IgD-negative memory B cell (primary cell): ENCODE measurements around the gene BAHD1. TPM values are rescaled to one million over a fixed set of nuclear protein-coding genes. Genes with fewer than 3 reads are reported as not detected.

Source experiments
- H3K27ac Mint-ChIP-seq, 3 donors: one replicate each; pipeline ENCODE4 v1.8.0; 2020 to 2022; ENCODE audit warnings: mild to moderate bottlenecking in 3 of 3, mixed read lengths in 3 of 3, moderate library complexity in 1 of 3
- H3K27me3 Mint-ChIP-seq: one replicate; pipeline ENCODE4 v1.8.0; 2021; ENCODE audit warnings: mixed read lengths
- H3K36me3 Mint-ChIP-seq: one replicate; pipeline ENCODE4 v1.8.0; 2020; ENCODE audit warnings: mild to moderate bottlenecking, mixed read lengths
- H3K4me1 Mint-ChIP-seq, 3 donors: one replicate each; pipeline ENCODE4 v1.8.0; 2020 to 2022; ENCODE audit warnings: mixed read lengths in 3 of 3, mild to moderate bottlenecking in 1 of 3
- H3K4me3 Mint-ChIP-seq, 4 donors: one replicate each; pipeline ENCODE4 v1.8.0; 2020 to 2022; ENCODE audit warnings: mild to moderate bottlenecking in 4 of 4, mixed read lengths in 4 of 4, moderate library complexity in 3 of 4
- H3K9me3 Mint-ChIP-seq, 3 donors: one replicate each; pipeline ENCODE4 v1.8.0; 2020 to 2021; ENCODE audit warnings: mixed read lengths in 3 of 3, mild to moderate bottlenecking in 1 of 3
- polyA plus RNA-seq: library from polyadenylated mRNA; unstranded; fragments of 300-500 nt; fragmentation: Illumina TruSeq; gene quantifications from one replicate; pipeline ENCODE4 v1.2.3, GENCODE V29; 2021

Gene BAHD1
- polyA plus RNA-seq, 1 donor from 2014 or later = 2.3 TPM

DNA sequence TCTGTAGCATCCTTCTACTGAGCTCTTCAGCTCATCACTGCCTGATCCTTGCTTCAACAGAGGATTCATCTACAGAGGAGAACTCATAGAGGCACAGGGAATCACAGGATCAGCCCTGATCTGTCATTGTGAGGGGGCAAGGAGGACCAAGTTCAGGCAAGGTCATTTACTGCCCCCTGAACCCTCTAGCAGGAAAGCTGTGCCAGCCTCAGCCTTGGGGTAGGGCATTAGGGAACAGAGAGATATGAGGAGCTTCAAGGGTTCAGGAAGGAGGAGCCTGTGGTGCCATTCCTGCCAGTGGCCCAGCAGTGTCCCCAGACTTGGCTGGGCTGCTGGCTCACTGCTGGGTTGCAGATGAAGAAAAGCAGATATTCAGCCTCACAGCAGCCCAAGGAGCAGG, 38.3 kb downstream of the BAHD1 start:
- H3K9me3 Mint-ChIP-seq = no peaks in the 10 kb centered on the region
- H3K4me1 Mint-ChIP-seq = no peaks in the 10 kb centered on the region
- H3K36me3 Mint-ChIP-seq = peaks cover 10% of the 10 kb centered on the region
- peaks cover 12% of the 10 kb centered on the region for H3K27me3 Mint-ChIP-seq
- H3K4me3 Mint-ChIP-seq = no peak overlapping the region
- no peak overlapping the region for H3K27ac Mint-ChIP-seq

DNA sequence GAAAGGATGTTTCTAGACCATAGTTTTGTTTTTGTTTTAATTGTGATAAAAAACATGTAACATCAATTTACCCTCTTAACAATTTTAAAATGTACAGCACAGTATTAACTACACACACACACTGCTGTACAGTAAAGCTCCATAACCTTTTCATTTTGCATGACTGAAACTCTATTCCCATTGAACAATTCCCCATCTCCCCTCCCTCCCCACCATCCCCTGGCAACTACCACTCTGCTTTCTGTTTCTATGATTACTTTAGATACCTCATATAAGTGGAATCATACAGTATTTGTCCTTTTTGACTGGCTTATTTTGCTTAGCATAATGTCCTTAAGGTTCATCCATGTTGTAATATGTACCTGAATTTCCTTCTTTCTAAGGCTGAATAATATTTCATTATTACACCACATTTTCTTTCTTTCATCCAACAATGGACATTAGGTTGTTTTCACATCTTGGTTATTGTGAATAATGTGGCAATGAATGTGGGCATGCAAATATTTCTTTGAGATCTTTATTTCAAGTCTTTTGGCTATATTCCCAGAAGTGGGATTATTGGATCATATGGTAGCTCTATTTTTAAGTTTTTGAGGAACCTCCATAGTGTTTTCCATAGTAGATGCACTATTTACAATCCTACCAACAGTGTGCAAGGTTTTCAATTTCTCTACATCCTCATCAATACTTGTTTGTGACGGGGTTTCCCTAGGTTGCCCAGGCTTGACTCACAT, 40.8 kb downstream of the BAHD1 start:
- peaks cover 19% of the 10 kb centered on the region for H3K27me3 Mint-ChIP-seq
- no peaks in the 10 kb centered on the region for H3K9me3 Mint-ChIP-seq
- H3K4me3 Mint-ChIP-seq = no peak overlapping the region
- no peaks in the 10 kb centered on the region for H3K4me1 Mint-ChIP-seq
- H3K27ac Mint-ChIP-seq = no peak overlapping the region
- H3K36me3 Mint-ChIP-seq = peaks cover 3% of the 10 kb centered on the region

DNA sequence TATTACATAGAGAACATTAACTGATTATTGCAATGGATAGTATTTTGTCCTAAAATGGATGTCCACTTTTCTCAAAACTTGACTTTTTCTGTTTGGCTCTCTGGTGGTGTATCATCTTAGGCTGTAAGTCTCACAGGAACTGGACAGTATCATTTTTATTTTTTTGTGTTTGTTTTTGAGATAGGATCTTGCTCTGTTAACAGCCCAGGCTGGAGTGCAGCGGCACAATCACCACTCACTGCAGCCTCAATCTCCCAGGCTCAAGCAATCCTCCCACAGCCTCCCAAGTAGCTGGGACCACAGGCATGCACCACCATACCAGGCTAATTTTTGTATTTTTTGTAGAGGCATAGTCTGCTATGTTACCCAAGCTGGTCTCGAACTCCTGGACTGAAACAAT, 43.2 kb downstream of the BAHD1 start:
- Mint-ChIP-seq H3K27ac (no peak overlapping the region), H3K27me3 (peaks cover 17% of the 10 kb centered on the region), H3K36me3 (peaks cover 1% of the 10 kb centered on the region)

DNA sequence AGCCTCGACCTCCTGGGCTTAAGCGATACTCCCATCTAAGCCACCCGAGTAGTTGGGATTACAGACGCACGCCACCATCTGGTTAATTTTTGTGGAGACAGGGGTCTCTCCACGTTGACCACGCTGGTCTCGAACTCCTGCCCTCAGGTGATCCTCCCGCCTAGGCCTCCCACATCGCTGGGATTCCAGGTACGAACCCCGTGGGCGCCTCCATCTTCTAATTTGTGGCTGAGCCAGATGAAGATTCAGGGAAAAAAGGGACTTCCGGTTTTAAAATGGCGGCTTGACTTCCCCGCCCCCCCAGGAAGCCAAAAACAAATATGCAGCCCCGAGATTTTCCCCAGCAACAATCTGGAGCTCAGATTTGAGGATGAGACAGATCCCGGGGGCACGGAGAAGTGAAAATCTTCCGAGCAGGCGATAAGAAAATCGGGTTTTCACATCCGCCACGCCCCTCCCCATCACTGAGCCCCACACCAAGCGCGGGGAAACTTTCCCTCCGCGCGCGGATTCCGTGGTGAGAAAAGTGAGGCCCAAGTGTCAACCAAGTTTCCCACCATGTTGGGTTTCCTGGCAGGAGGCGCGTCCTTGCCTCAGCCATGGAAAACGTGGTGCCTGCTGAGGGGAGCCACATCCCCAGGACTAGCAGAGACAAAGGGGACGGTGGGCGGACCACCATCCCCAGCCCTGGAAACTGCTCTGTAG, 45.5 kb downstream of the BAHD1 start:
- Mint-ChIP-seq H3K27me3 (peaks cover 14% of the 10 kb centered on the region), H3K9me3 (no peaks in the 10 kb centered on the region), H3K27ac (peak overlapping the region in 1 of 3 donors; percentile 10), H3K36me3 (no peaks in the 10 kb centered on the region), H3K4me1 (no peaks in the 10 kb centered on the region), H3K4me3 (peak overlapping the region in 2 of 4 donors; percentile 28 to 72)

More for the DNA sequence above, 43.2 kb downstream of the BAHD1 start:
- no peak overlapping the region for H3K4me3 Mint-ChIP-seq
- no peaks in the 10 kb centered on the region for H3K4me1 Mint-ChIP-seq
- H3K9me3 Mint-ChIP-seq = no peaks in the 10 kb centered on the region

DNA sequence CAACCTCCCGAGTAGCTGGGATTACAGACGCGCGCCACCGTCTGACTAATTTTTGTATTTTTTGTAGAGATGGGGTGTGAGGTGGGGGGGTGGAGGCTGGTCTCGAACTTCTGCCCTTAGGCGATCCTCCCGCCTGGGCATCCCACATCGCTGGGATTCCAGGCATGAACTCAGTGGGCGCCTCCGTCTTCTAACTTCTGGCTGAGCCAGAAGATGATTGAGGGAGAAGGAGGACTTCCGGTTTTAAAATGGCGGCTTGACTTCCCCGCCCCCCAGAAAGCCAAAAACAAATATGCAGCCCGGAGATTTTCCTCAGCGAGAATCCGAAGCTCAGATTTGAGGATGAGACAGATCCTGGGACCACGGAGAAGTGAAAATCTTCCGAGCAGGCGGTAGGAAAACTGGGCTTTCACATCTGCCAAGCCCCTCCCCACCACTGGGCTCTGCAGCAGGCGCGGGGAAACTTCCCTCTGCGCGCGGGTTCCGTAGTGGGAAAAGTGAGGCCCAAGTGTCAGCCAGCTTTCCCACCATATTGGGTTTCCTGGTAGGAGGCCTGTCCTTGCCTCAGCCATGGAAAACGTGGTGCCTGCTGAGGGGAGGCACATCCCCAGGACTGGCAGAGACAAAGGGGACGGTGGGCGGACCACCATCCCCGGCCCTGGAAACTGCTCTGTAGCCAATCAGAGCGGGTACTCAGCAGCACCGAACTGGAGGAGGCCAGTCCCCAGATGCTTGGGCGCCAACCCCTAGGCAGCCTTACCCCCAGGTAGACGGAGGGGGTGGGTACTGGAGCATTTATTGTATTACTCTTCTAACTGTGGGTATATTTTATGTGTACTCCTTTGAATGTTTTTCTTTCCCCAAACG, 47.3 kb downstream of the BAHD1 start:
- no peaks in the 10 kb centered on the region for H3K4me1 Mint-ChIP-seq
- no peak overlapping the region for H3K4me3 Mint-ChIP-seq
- H3K27ac Mint-ChIP-seq = no peak overlapping the region
- peaks cover 7% of the 10 kb centered on the region for H3K27me3 Mint-ChIP-seq
- no peaks in the 10 kb centered on the region for H3K36me3 Mint-ChIP-seq
- no peaks in the 10 kb centered on the region for H3K9me3 Mint-ChIP-seq

DNA sequence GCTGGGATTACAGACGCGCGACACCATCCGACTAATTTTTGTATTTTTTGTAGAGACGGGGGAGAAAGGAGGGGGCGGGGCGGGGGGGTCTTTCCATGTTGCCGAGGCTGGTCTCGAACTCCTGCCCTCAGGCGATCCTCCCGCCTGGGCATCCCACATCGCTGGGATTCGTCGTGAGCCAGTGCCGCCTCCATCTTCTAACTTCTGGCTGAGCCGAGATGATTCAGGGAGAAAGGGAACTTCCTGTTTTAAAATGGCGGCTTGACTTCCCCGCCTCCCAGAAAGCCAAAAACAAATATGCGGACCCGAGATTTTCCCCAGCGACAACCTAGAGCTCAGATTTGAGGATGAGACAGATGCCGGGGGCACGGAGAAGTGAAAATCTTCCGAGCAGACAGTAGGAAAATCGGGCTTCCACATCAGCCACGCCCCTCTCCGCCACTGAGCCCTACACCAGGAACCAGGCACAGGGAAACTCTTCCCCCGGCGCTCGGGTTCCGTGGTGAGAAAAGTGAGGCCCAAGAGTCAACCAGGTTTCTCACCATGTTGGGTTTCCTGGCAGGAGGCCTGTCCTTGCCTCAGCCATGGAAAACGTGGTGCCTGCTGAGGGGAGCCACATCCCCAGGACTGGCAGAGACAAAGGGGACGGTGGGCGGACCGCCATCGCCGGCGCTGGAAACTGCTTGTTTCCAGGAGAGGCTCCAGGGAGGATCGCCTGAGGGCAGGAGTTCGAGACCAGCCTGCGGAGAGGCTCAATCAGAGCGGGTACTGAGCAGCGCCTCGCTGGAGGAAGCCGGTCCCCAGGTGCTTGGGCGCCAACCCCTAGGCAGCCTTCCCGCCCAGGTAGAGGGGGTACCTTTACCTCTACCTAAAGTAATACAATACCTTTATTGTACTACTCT, 48.8 kb downstream of the BAHD1 start:
- no peaks in the 10 kb centered on the region for H3K9me3 Mint-ChIP-seq
- no peaks in the 10 kb centered on the region for H3K36me3 Mint-ChIP-seq
- H3K4me1 Mint-ChIP-seq = peaks cover 0 to 4% (median 2%) of the 10 kb centered on the region in 3 donors
- no peak overlapping the region for H3K27ac Mint-ChIP-seq
- peaks cover 7% of the 10 kb centered on the region for H3K27me3 Mint-ChIP-seq
- H3K4me3 Mint-ChIP-seq = no peak overlapping the region

DNA sequence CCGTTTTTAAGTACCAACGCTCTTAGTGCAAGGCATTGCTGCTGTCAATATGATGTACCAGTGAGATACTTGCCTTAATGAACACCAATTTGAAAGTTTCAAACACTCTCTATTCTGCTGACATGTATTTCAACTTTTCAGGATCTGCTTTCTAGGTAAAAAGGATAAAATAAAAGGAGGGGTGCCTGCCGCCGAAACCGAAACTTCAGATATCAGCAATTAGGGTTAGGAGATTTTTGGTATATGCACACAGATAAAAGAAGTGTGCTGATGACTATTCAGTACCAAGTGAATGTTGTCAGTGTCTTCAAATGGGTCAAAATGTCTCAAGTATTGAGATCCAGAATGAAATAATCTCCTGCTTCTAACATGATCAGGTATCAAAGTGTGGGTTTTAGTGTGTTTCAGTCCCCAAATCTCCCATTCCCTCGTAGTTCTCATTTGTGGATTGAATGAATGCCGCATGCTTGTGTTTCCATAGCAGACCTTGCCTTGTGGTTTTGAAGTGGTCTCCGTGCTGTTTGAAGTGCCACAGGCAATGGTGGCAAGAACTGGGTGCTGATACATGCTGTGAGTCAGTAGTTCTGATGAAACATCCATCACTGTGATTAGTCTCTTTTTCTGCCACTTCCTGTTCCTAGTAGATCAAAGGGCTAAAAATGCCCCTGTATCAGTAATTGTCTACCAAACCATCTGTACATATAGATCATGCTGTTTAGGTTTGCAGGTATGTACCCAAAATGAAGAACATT, 52.5 kb downstream of the BAHD1 start:
- Mint-ChIP-seq H3K4me1 (peaks cover 0 to 6% (median 2%) of the 10 kb centered on the region in 3 donors), H3K9me3 (no peaks in the 10 kb centered on the region), H3K4me3 (no peak overlapping the region), H3K27ac (no peak overlapping the region), H3K27me3 (no peaks in the 10 kb centered on the region), H3K36me3 (no peaks in the 10 kb centered on the region)

DNA sequence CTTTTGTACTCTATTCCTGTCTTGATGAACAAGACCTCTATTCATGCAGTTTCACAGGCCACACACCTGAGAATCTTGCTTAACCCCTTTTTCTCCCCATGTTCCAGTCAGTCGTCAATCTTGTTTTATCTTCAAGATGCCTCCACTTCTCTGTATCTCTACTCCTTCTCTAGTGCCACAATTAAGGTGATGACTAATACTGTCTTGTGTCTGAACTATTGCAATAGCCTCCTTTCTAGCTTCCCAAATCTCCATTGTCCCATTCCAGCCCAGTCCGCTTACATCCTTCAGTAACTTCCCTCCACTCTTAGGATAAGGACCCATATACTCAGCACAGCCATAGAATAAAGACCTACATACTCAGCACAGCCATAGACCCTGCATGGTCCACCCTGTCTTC, 54.8 kb downstream of the BAHD1 start:
- no peaks in the 10 kb centered on the region for H3K9me3 Mint-ChIP-seq
- H3K36me3 Mint-ChIP-seq = no peaks in the 10 kb centered on the region
- no peak overlapping the region for H3K27ac Mint-ChIP-seq
- peaks cover 0 to 6% (median 2%) of the 10 kb centered on the region in 3 donors for H3K4me1 Mint-ChIP-seq
- H3K27me3 Mint-ChIP-seq = peaks cover 2% of the 10 kb centered on the region
- no peak overlapping the region for H3K4me3 Mint-ChIP-seq

DNA sequence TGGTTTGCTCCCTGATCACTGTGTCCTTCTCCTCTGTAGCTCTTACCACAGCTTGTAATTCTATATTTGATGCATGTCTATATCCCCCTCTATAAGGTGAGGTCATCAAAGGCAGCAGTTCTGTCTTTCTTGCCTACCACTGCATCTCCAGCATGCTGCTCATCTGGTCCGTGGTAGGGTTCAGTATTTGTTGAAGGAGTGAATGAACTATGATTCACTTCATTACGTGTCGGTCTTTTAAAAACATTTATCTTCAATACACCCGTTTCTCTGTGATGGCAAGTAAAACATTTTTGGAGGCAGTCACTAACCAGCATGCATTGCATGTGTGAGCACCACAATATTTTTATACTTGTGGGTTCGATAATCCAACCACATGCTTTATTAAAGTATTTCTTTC, 57.7 kb downstream of the BAHD1 start:
- no peak overlapping the region for H3K27ac Mint-ChIP-seq
- no peaks in the 10 kb centered on the region for H3K9me3 Mint-ChIP-seq
- H3K36me3 Mint-ChIP-seq = no peaks in the 10 kb centered on the region
- peaks cover 8% of the 10 kb centered on the region for H3K27me3 Mint-ChIP-seq
- H3K4me3 Mint-ChIP-seq = no peak overlapping the region
- H3K4me1 Mint-ChIP-seq = peaks cover 0 to 5% (median under 1%) of the 10 kb centered on the region in 3 donors

DNA sequence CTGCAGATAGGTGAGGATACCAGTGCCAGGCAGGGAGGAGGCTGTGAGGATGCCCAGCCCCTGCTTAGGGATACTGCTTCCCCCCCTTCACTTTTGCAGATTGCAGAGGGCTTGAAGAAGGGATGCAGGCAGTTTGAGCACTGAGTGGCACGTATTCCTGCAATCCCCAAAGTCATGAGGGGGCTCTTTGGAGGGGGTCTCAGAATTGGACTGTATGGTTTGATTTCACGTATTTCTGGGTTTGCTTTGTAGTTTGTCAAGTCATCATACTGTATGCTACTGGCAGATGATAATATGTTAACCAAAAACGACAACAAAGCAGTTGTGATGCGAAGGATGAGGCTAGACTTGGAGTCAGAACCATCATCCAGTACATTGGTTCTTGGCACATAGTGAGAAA, 58.1 kb downstream of the BAHD1 start:
- Mint-ChIP-seq H3K27me3 (peaks cover 12% of the 10 kb centered on the region), H3K4me3 (no peak overlapping the region), H3K27ac (no peak overlapping the region), H3K36me3 (no peaks in the 10 kb centered on the region), H3K4me1 (peaks cover 0 to 2% (median 0%) of the 10 kb centered on the region in 3 donors), H3K9me3 (no peaks in the 10 kb centered on the region)

DNA sequence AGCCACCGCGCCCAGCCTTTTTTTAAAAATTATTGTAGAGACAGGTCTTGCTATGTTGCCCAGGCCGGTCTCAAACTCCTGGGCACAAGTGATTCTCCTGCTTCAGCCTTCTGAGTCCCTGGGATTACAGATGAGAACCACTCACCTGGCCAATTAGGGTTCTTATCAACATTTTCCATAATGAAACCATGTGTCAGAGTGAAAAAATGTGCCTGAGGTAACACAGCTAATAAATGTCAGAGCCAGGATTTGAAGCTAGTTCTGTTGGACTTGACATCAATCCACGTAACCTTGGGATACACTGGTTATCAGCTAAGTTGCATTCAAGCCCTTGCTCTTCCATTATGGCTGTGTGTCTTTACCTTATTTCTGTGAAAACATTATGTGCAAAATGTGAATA, 59.2 kb downstream of the BAHD1 start:
- no peaks in the 10 kb centered on the region for H3K36me3 Mint-ChIP-seq
- H3K27me3 Mint-ChIP-seq = peaks cover 15% of the 10 kb centered on the region
- H3K9me3 Mint-ChIP-seq = no peaks in the 10 kb centered on the region
- peaks cover 0 to 2% (median 0%) of the 10 kb centered on the region in 3 donors for H3K4me1 Mint-ChIP-seq
- no peak overlapping the region for H3K27ac Mint-ChIP-seq
- H3K4me3 Mint-ChIP-seq = no peak overlapping the region

DNA sequence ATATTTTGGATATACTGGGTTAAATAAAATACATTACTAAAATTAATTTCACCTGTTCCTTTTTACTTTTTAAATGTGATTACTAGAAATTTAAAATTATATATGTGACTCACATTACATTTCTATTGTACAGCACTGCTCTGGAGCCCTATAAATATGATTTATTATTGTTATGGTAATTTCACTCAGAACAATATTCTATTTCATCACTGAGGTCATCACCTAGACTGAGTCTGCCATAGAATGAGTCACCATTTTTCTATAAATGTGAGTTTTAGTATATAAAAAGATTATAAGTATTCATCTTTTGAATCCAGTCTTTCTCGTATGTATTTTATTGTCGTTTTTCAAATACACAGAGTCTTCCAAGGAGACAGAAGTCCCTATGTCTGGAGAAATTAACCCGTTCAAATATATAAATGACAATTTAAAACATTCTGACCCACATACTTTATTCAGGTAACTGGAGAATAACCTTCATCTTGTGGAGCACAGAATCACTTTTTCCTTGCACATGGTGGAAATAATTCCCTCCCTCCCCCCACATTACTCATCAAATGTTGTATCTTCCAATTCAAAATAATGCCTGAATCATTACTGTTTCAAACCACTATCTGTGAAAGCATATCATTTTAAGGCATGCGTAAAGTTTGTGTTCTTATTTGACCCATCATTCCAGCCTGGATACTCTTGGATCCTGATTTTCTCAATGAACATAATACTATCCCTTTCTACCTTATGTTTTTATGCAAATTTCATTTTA, 60.0 kb downstream of the BAHD1 start:
- peaks cover 18% of the 10 kb centered on the region for H3K27me3 Mint-ChIP-seq
- no peaks in the 10 kb centered on the region for H3K9me3 Mint-ChIP-seq
- no peak overlapping the region for H3K4me3 Mint-ChIP-seq
- no peaks in the 10 kb centered on the region for H3K36me3 Mint-ChIP-seq
- H3K27ac Mint-ChIP-seq = no peak overlapping the region
- peaks cover 0 to 2% (median 0%) of the 10 kb centered on the region in 3 donors for H3K4me1 Mint-ChIP-seq

DNA sequence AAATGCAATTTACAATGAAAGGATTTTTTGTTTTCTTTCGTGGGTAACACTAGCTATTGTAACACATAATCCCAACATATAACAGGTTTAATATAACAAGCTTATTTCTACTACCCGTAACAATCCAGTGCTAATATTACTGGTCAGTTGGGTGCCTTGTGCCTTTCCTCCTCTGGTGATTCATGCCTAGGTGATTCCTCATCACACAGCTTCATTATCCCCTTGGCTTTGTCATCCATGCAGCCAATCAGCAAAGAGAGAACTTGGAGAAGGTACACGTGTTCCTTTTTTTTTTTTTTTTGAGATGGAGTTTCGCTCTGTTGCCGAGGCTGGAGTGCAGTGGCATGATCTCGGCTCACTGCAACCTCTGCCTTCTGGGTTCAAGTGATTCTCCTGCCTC, 60.7 kb downstream of the BAHD1 start:
- no peaks in the 10 kb centered on the region for H3K9me3 Mint-ChIP-seq
- no peaks in the 10 kb centered on the region for H3K36me3 Mint-ChIP-seq
- H3K27ac Mint-ChIP-seq = no peak overlapping the region
- peaks cover 0 to 3% (median 3%) of the 10 kb centered on the region in 3 donors for H3K4me1 Mint-ChIP-seq
- H3K4me3 Mint-ChIP-seq = no peak overlapping the region
- peaks cover 18% of the 10 kb centered on the region for H3K27me3 Mint-ChIP-seq
